ENCODE results near the gene PAFAH2.
A peak's percentile ranks its signal among the peaks of the same experiment; 100 is the strongest.

The PAFAH2 gene

DNA sequence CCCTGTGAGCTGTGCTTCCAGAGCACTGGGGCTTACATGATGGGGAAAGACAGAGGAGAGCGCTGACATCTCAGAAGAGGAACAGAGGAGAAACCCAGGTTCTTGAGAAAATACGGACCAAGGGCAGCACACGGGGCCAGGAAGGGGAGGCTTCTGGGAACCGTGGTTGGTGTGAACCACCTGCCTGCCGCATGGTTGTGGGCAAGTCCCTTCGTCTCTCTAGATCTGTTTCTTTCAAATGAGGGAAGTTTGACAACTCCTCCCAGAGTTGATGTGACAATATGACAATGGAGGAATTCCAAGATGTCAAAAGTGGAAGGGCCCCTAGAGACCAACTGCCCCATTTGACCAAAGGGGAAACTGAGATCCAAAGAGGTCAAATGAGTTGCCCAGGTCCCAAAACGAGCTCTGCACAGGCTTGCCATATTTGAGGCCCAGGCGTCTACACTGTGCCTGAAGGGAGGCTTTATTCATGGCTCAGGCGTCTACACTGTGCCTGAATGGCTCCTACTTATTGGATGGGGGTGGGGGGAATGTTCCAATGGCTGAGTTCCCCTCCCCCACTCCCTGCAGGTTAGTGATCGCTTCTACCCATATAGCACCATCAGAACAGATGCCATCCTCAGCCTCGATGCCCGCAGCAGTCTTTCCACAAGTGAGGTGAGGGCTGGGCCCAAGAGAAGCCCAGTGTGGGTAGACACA is 34.9 kb upstream of the PAFAH2 start:
- DNase-seq = no peak
- in situ Hi-C loops (cut with MboI; ENCODE audit: low pct_unique_long_range_greater_than_20kb, low sequenced_read_pairs) = no loop called here

GRCh38 chr1:26031611-26032220 is 33.9 kb upstream of the PAFAH2 start:
- DNase-seq = no peak
- in situ Hi-C loops (cut with MboI; ENCODE audit: low pct_unique_long_range_greater_than_20kb, low sequenced_read_pairs) = no loop called here

DNA sequence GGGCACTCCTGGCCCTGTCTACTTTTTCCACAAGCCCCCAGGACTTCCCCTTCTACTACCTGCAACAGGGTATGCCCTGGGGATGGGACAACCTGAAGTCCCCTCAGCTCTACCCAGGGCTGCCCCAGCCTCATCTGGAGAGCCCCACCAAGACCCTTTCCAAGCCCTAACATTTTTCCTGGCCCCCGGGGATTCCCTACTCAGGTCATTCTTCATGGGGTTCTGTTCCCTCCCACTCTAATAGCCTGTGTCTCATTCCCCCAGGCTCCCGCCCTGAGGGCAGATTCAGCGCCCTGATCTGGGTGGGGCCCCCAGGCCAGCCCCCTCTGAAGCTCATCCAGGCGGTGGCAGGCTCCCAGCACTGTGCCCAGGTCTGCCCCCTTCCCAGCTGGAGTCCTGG is 33.3 kb upstream of the PAFAH2 start:
- DNase-seq = no peak
- in situ Hi-C loops (cut with MboI; ENCODE audit: low pct_unique_long_range_greater_than_20kb, low sequenced_read_pairs) = no loop called here

DNA sequence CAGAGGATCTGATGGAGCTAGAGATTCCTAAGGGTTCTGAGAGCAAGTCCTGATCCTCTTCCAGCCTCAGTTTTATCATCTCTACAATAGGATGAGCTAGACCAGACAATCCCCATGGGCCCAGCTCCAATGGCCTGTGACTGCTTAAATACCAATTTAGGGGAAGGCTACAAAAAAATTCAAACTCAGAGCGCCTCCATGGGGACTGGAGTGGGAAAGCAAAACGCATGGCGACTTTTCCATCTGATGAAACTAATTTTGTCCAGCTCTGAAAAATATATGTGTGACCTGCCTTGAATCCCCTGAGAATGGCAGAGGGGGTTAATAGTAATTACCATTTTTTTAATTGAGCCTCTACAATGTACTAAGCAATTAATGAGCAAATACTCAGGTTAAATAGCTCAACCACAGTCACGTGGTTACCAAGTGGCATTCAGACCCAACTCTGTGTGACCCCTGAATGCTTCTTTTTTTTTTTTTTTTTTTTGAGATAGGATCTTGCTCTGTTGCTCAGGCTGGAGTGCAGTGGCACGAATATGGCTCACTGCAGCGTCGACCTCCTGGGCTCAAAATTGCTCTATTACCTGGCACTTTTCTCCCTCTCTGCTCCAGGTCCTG is 32.1 kb upstream of the PAFAH2 start:
- peak; percentile 65 for DNase-seq
- in situ Hi-C loops (cut with MboI; ENCODE audit: low pct_unique_long_range_greater_than_20kb, low sequenced_read_pairs) = no loop called here

- no peak for DNase-seq
- in situ Hi-C loops (cut with MboI; ENCODE audit: low pct_unique_long_range_greater_than_20kb, low sequenced_read_pairs) = no loop called here
Observed at GRCh38 chr1:26029054-26029863, 31.4 kb upstream of the PAFAH2 start.

DNA sequence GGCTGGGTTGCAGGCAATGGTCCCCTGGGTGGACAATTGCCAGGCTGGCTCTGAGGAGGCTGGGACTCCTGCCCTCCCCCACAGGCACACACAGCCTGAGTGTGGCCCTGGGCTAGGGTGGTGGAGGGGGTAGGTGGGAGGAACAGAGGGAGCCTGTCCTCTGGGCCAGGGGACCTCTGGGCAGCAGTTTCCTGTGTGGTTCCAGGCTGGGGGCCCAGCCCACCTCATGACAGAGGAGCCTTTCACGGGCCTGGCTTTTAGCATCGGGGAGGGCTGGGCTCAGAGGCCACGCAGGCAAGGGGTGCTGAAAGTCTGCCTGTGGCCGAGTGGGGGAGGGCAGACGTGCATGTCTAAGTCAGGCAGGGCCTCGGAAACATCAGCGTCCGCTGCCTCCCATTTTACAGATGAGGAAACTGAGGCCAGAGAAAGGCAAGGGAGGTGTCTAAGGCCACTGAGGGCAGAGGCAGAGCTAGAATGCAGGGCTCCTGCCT is 30.7 kb upstream of the PAFAH2 start:
- in situ Hi-C loops (cut with MboI; ENCODE audit: low pct_unique_long_range_greater_than_20kb, low sequenced_read_pairs) = no loop called here
- no peak for DNase-seq

DNA sequence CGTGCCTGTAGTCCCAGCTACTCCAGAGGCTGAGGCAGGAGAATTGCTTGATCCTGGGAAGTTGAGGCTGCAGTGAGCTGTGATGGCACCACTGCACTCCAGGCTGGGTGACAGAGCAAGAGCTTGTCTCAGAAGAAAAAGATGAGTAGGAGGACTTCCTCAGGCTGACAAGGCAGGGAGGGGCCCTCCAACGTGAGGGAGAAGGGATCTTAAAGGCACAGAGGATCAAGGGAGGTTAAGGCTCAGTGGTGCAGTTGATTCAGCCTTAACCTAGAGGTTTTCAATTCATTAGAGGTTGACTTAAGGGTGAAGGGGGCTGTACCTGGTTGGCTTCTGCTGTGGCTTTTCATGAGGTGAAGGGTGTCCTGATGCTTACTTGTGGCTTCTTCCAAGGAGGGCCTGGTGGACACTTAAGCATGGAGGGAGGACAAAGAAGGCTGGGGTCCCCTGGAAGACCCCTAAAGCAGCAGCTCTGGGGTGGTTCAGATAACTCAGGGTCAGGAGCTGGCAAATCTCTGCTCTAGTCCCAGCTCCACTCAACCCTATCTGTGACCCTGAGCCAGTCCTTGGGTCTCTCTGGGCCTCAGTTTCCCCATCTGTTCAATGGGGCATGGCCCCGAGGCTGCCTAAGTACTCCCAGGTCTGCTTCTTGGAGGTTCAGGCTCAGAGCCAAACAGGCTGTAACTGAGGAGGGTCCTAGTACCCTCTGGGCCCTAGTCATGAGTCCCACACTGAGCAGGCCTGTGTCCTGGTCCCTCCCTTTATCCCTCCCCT is 30.0 kb upstream of the PAFAH2 start:
- DNase-seq = peak; percentile 61
- in situ Hi-C loops (cut with MboI; ENCODE audit: low pct_unique_long_range_greater_than_20kb, low sequenced_read_pairs) = no loop called here

DNA sequence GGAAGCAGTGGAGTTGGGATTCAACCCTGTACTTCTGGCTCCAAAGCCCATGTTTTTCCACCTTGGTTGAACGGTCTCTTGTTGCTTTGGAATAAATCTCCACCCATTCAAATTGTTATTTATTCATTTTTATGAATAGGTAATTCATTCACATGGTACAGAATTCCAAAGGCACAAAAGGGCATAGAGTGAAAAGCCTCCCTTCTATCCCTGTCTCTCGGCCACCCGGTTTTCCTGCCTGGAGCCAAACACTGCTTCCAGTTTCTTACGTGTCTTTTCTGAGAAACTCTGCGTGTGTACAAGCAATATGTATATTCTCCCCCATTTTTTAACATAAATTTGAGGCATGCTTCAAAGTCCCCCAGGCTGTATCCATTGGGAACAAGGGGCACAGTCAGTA is 27.7 kb upstream of the PAFAH2 start:
- in situ Hi-C loops (cut with MboI; ENCODE audit: low pct_unique_long_range_greater_than_20kb, low sequenced_read_pairs) = no loop called here
- no peak for DNase-seq

GRCh38 chr1:26025060-26025459 is 27.2 kb upstream of the PAFAH2 start:
- in situ Hi-C loops (cut with MboI; ENCODE audit: low pct_unique_long_range_greater_than_20kb, low sequenced_read_pairs) = no loop called here
- DNase-seq = no peak

- no peak for DNase-seq
- in situ Hi-C loops (cut with MboI; ENCODE audit: low pct_unique_long_range_greater_than_20kb, low sequenced_read_pairs) = no loop called here
Observed at GRCh38 chr1:26023826-26024225, 26.0 kb upstream of the PAFAH2 start.

DNA sequence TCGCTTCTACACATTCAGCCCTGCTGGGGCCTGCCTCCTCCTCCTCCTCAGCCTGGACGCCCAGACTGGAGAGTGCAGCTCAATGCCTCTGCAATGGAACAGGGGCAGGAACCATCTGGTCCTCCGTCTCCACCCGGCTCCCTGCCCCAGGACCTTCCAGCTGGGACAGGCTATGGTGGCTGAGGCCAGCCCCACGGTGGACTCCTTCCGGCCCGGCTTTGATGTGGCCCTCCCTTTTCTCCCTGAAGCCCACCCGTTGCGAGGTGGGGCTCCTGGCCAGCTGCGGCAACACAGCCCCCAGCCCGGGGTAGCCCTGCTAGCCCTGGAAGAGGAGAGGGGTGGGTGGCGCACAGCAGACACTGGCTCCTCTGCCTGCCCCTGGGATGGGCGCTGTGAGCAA is 25.1 kb upstream of the PAFAH2 start:
- in situ Hi-C loops (cut with MboI; ENCODE audit: low pct_unique_long_range_greater_than_20kb, low sequenced_read_pairs) = no loop called here
- DNase-seq = no peak

DNA sequence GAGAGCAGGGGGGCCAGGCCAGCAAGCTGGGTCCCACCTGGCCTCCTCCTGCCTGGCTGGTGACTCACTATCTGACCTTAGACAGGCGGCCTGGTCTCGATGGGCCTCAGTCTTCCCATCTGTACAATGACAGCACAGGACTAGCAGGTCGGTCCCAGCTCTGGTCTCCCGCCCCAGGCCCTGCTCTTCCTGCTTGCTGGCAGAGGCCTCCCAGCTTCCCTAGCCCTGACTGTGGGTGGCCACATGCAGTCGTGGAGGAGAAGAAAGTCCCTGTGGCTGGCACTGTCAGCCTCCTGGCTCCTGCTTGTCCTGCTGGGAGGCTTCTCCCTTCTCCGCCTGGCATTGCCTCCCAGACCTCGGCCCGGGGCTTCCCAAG is 24.5 kb upstream of the PAFAH2 start:
- in situ Hi-C loops (cut with MboI; ENCODE audit: low pct_unique_long_range_greater_than_20kb, low sequenced_read_pairs) = no loop called here
- no peak for DNase-seq

DNA sequence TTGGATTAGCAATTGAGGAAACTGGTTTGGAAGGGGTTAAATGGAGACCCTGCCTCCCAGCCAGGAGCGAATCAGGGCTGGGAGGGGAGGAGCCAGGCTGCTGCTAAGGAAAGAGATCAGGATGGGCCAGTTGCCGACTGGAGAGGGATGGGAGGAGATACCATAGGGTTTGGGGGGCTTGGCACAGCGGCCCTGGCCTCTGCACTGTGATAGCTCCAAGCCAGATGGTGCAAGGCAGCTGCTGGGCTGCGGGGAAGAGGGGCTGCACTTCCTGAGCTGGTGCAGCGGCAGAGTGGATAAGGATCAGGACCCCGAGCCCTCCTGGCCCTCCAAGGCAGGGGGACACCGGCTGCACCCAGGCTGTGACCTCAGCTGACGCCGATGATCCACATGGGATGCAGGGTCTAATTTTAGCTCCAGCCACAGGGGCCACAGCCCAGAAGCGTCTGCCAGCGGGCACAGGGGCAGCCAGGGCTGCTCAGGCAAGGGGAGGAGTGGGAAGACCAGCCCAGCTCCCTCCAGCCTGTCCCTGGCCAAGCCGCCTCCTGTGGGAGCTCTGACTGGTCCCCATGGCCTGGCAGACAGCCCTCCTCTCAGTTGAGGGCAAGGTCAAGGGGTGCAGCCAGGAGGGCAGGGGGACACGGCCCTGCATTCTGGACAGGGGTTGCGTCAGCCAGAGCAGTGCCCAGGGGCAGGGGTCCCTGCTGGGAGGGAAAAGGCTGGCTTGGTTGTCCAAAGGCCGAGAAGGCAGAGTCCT is 24.0 kb upstream of the PAFAH2 start, which contains the start of gene EXTL1:
Gene EXTL1, plus strand, starts transcription at position 129 of the 757 bp plus-strand sequence. CDS start 872 bp downstream, outside the sequence.
- DNase-seq = no peak
- in situ Hi-C loops (cut with MboI; ENCODE audit: low pct_unique_long_range_greater_than_20kb, low sequenced_read_pairs) = no loop called here

- in situ Hi-C loops (cut with MboI; ENCODE audit: low pct_unique_long_range_greater_than_20kb, low sequenced_read_pairs) = no loop called here
Observed at GRCh38 chr1:26020941-26021646, 23.2 kb upstream of the PAFAH2 start.

GRCh38 chr1:26020330-26020768 is 22.5 kb upstream of the PAFAH2 start:
- DNase-seq = no peak
- in situ Hi-C loops (cut with MboI; ENCODE audit: low pct_unique_long_range_greater_than_20kb, low sequenced_read_pairs) = no loop called here

More at GRCh38 chr1:26020941-26021646, 23.2 kb upstream of the PAFAH2 start:
- no peak for DNase-seq

- DNase-seq = peak; percentile 50
- in situ Hi-C loops (cut with MboI; ENCODE audit: low pct_unique_long_range_greater_than_20kb, low sequenced_read_pairs) = no loop called here
Observed at GRCh38 chr1:26019641-26020315, 21.9 kb upstream of the PAFAH2 start.

- in situ Hi-C loops (cut with MboI; ENCODE audit: low pct_unique_long_range_greater_than_20kb, low sequenced_read_pairs) = no loop called here
- DNase-seq = no peak
Observed at GRCh38 chr1:26017606-26018005, 19.7 kb upstream of the PAFAH2 start.

All from KBM-7 (cell line).